ENCODE results near the gene HMGXB4. TPM values are rescaled to one million over a fixed set of nuclear protein-coding genes. Genes with fewer than 3 reads are reported as not detected.

Gene HMGXB4
- total and polyA plus RNA-seq, 2 of the 13 experiments (the other 11 are each of a cell fraction or from before 2014, with no cell fraction given): 13.9 to 16.3 TPM

GRCh38 chr22:35328472-35328885 is 71.2 kb downstream of the HMGXB4 start (continued):
- TF ChIP-seq ATF6 (CRISPR knock-in tag; conservative IDR thresholded peaks at IDR 0.05) (no peak), NFRKB (IDR thresholded peaks at IDR 0.05) (no peak), ZNF720 (CRISPR knock-in tag; IDR thresholded peaks at IDR 0.05) (no peak), PCBP1 (IDR thresholded peaks at IDR 0.05; ENCODE audit: borderline replicate concordance, low read depth, low read length) (0 out of 2 replicates have a peak, but pooled peaks have one; percentile 58), ZNF142 (CRISPR knock-in tag; IDR thresholded peaks at IDR 0.05) (no peak), IRF9 (CRISPR knock-in tag; IDR thresholded peaks at IDR 0.05; ENCODE audit: borderline replicate concordance) (peak; percentile 93), ZNF432 (CRISPR knock-in tag; IDR thresholded peaks at IDR 0.05; ENCODE audit: borderline replicate concordance) (no peak), ZBTB20 (CRISPR knock-in tag; IDR thresholded peaks at IDR 0.05; ENCODE audit: borderline replicate concordance, low read depth) (peak; percentile 90; the same call in 1 of the 2 replicates), TBL1XR1 (IDR thresholded peaks at IDR 0.05; ENCODE audit: borderline replicate concordance, low read length, partially characterized antibody) (peak; percentile 76), MTA3 (CRISPR knock-in tag; IDR thresholded peaks at IDR 0.05) (no peak), ZBTB25 (CRISPR knock-in tag; IDR thresholded peaks at IDR 0.05) (peak; percentile 96), HINFP (CRISPR knock-in tag; IDR thresholded peaks at IDR 0.05; ENCODE audit: low read depth) (no peak), ZNF468 (CRISPR knock-in tag; IDR thresholded peaks at IDR 0.05) (no peak), ARNT (IDR thresholded peaks at IDR 0.05) (no peak), JUND (CRISPR knock-in tag; IDR thresholded peaks at IDR 0.05) (peak; percentile 60; the same call in 1 of the 2 replicates)

All from HepG2 (cell line).